Right lobe of liver (tissue), 4 donors: Measurements from ENCODE around the gene ADD2.

Experiments used
- CTCF ChIP-seq, 4 donors: fragments of 200-600 bp in 3 of 4; fragments of 450-650 bp in 1 of 4; IDR thresholded peaks; one replicate each; pipeline versions ENCODE4 v1.5.1 to v1.8.0; 2016 to 2022; ENCODE audit warnings: antibody characterized with exemption in 4 of 4, mild to moderate bottlenecking in 2 of 4
- POLR2A ChIP-seq: fragments of 450-650 bp; IDR thresholded peaks from one replicate; pipeline ENCODE4 v1.6.1; 2017; ENCODE audit warnings: antibody characterized with exemption, mild to moderate bottlenecking
- donor health status: DM: no; HTN: no; CAD: no.
- donor health status: DM: no; HTN: no; CAD: no.
- donor health status: DM: no; HTN: yes; CAD: no.

GRCh38 chr2:70719231-70719630 lies 48.8 kb downstream of the ADD2 start:
- TF ChIP-seq CTCF (IDR thresholded peaks at IDR 0.05) (no peak), POLR2A (no peak)
